ENCODE data around the gene STK33. TPM values are rescaled to one million over a fixed set of nuclear protein-coding genes. Genes with fewer than 3 reads are reported as not detected.

The STK33 gene
- total RNA-seq, 4 donors from 2014 or later = 1.9 to 18.9 (median 3.1) TPM

GRCh38 chr11:8603696-8604077 lies 9.7 kb upstream of the STK33 start:
- H3K4me3 ChIP-seq = no peak overlapping the region
- H3K4me1 ChIP-seq = no peaks in the 10 kb centered on the region
- no peaks in the 10 kb centered on the region for H3K27me3 ChIP-seq
- H3K36me3 ChIP-seq = no peaks in the 10 kb centered on the region
- H3K27ac ChIP-seq = peak overlapping the region in 2 of 4 donors; percentile 14 to 59
- TF ChIP-seq POLR2A (IDR thresholded peaks at IDR 0.05) (no peak), CTCF (IDR thresholded peaks at IDR 0.05) (no peak)
- no peaks in the 10 kb centered on the region for H3K9me3 ChIP-seq
- DNase-seq = no peak

GRCh38 chr11:8601376-8602133 lies 7.5 kb upstream of the STK33 start:
- Histone ChIP-seq H3K27ac (no peak overlapping the region), H3K36me3 (no peaks in the 10 kb centered on the region), H3K9me3 (no peaks in the 10 kb centered on the region), H3K4me3 (no peak overlapping the region), H3K27me3 (no peaks in the 10 kb centered on the region), H3K4me1 (no peaks in the 10 kb centered on the region)
- no peak for TF ChIP-seq CTCF (IDR thresholded peaks at IDR 0.05)
- no peak for TF ChIP-seq POLR2A (IDR thresholded peaks at IDR 0.05)
- no peak for DNase-seq

- no peak for TF ChIP-seq CTCF (IDR thresholded peaks at IDR 0.05)
- TF ChIP-seq POLR2A (IDR thresholded peaks at IDR 0.05) = no peak
- Histone ChIP-seq H3K27me3 (no peaks in the 10 kb centered on the region), H3K9me3 (no peaks in the 10 kb centered on the region), H3K27ac (no peak overlapping the region), H3K4me1 (peaks cover 0 to 11% (median 0%) of the 10 kb centered on the region in 4 donors), H3K36me3 (no peaks in the 10 kb centered on the region), H3K4me3 (no peak overlapping the region)
- no peak for DNase-seq
Observed at GRCh38 chr11:8598506-8598905, 4.5 kb upstream of the STK33 start.

- no peaks in the 10 kb centered on the region for H3K27me3 ChIP-seq
- H3K36me3 ChIP-seq = no peaks in the 10 kb centered on the region
- no peak for TF ChIP-seq CTCF (IDR thresholded peaks at IDR 0.05)
- peak overlapping the region in 1 of 4 donors; percentile 30 for H3K27ac ChIP-seq
- H3K4me1 ChIP-seq = peaks cover 0 to 13% (median 0%) of the 10 kb centered on the region in 4 donors
- no peak overlapping the region for H3K4me3 ChIP-seq
- DNase-seq = no peak
- no peaks in the 10 kb centered on the region for H3K9me3 ChIP-seq
Observed at GRCh38 chr11:8597182-8597581, 3.2 kb upstream of the STK33 start.

- no peaks in the 10 kb centered on the region for H3K9me3 ChIP-seq
- H3K36me3 ChIP-seq = no peaks in the 10 kb centered on the region
- peaks cover 0 to 13% (median 0%) of the 10 kb centered on the region in 4 donors for H3K4me1 ChIP-seq
- H3K4me3 ChIP-seq = no peak overlapping the region
- DNase-seq = no peak
- TF ChIP-seq POLR2A (IDR thresholded peaks at IDR 0.05) (no peak), CTCF (IDR thresholded peaks at IDR 0.05) (no peak)
- no peaks in the 10 kb centered on the region for H3K27me3 ChIP-seq
- peak overlapping the region in 1 of 4 donors; percentile 30 for H3K27ac ChIP-seq
Observed at GRCh38 chr11:8596504-8597046, 2.5 kb upstream of the STK33 start.
